H9 (cell line): ENCODE results near the gene ENPEP. TPM values are rescaled to one million over a fixed set of nuclear protein-coding genes. Genes with fewer than 3 reads are reported as not detected.

Experiments
- DNase-seq: peaks from one replicate; pipeline ENCODE4 v3.0.0-alpha.2; 2017
- H2AFZ ChIP-seq: one replicate; pipeline ENCODE4 v1.6.1; 2013; ENCODE audit warnings: mild to moderate bottlenecking, low read length, control low read depth, moderate library complexity
- H2AK5ac ChIP-seq: 2 replicates; pipeline ENCODE4 v1.6.1; 2013; ENCODE audit warnings: low read length, control low read depth, mixed read lengths; ENCODE audit not compliant: insufficient read length
- H2BK120ac ChIP-seq: one replicate; pipeline ENCODE4 v1.6.1; 2013; ENCODE audit warnings: low read depth, mild to moderate bottlenecking, low read length, control low read depth, inconsistent platforms; ENCODE audit not compliant: poor library complexity, severe bottlenecking
- H2BK12ac ChIP-seq: 2 replicates; pipeline ENCODE4 v1.6.1; 2013; ENCODE audit warnings: low read length, control low read depth, mixed read lengths, low read depth; ENCODE audit not compliant: insufficient read length
- H2BK15ac ChIP-seq: 2 replicates; pipeline ENCODE4 v1.6.1; 2013; ENCODE audit warnings: low read depth, low read length, control low read depth
- H2BK20ac ChIP-seq: one replicate; pipeline ENCODE4 v1.6.1; 2013; ENCODE audit warnings: low read depth, mild to moderate bottlenecking, low read length, control low read depth, inconsistent platforms; ENCODE audit not compliant: poor library complexity, severe bottlenecking
- H2BK5ac ChIP-seq: 2 replicates; pipeline ENCODE4 v1.6.1; 2013; ENCODE audit warnings: low read length, control low read depth, mixed read lengths; ENCODE audit not compliant: insufficient read length
- H3K14ac ChIP-seq: 2 replicates; pipeline ENCODE4 v1.6.1; 2013; ENCODE audit warnings: low read length, control low read depth; ENCODE audit not compliant: insufficient read depth
- H3K18ac ChIP-seq: 2 replicates; pipeline ENCODE4 v1.6.1; 2013; ENCODE audit warnings: low read depth, mild to moderate bottlenecking, mixed read lengths, low read length, control low read depth; ENCODE audit not compliant: insufficient read length
- H3K23ac ChIP-seq: 2 replicates; pipeline ENCODE4 v1.6.1; 2013; ENCODE audit warnings: low read length, control low read depth, mixed read lengths, low read depth; ENCODE audit not compliant: insufficient read length
- H3K23me2 ChIP-seq: 2 replicates; pipeline ENCODE4 v1.6.1; 2013; ENCODE audit warnings: low read depth, mild to moderate bottlenecking, mixed read lengths, low read length, control low read depth; ENCODE audit not compliant: insufficient read length, poor library complexity, severe bottlenecking
- H3K27ac ChIP-seq: 2 replicates; pipeline ENCODE4 v1.5.1; 2013; ENCODE audit warnings: low read length, control low read depth, mixed read lengths, low read depth; ENCODE audit not compliant: insufficient read length
- H3K27me3 ChIP-seq: 2 replicates; pipeline ENCODE4 v1.6.1; 2013; ENCODE audit warnings: low read length, control low read depth, inconsistent platforms; ENCODE audit not compliant: insufficient read depth
- H3K4ac ChIP-seq: 2 replicates; pipeline ENCODE4 v1.6.1; 2013; ENCODE audit warnings: low read depth, mild to moderate bottlenecking, control low read depth, inconsistent platforms, low read length, moderate library complexity
- H3K4me1 ChIP-seq: 2 replicates; pipeline ENCODE4 v1.6.1; 2013; ENCODE audit warnings: low read length, control low read depth, inconsistent platforms; ENCODE audit not compliant: insufficient read depth
- H3K4me2 ChIP-seq: 2 replicates; pipeline ENCODE4 v1.6.1; 2013; ENCODE audit warnings: low read length, control low read depth, mixed read lengths; ENCODE audit not compliant: insufficient read length, insufficient read depth
- H3K56ac ChIP-seq: 2 replicates; pipeline ENCODE4 v1.6.1; 2013; ENCODE audit warnings: low read depth, mild to moderate bottlenecking, mixed read lengths, low read length, control low read depth; ENCODE audit not compliant: insufficient read length
- H3K79me1 ChIP-seq: 2 replicates; pipeline ENCODE4 v1.6.1; 2013; ENCODE audit warnings: low read depth, mild to moderate bottlenecking, moderate library complexity, low read length, control low read depth, inconsistent platforms; ENCODE audit not compliant: insufficient read depth, poor library complexity, severe bottlenecking
- H3K79me2 ChIP-seq: 2 replicates; pipeline ENCODE4 v1.6.1; 2013; ENCODE audit warnings: low read length, control low read depth, inconsistent platforms; ENCODE audit not compliant: insufficient read depth
- H3K9ac ChIP-seq: 2 replicates; pipeline ENCODE4 v1.6.1; 2013; ENCODE audit warnings: low read length, control low read depth, mixed read lengths; ENCODE audit not compliant: insufficient read length; ENCODE audit errors: extremely low read depth
- H3K9me3 ChIP-seq: one replicate; pipeline ENCODE4 v1.6.1; 2013; ENCODE audit warnings: low read depth, low read length, inconsistent platforms; ENCODE audit not compliant: control insufficient read depth
- H3T11ph ChIP-seq: one replicate; pipeline ENCODE4 v1.6.1; 2013; ENCODE audit warnings: mild to moderate bottlenecking, low read length, control low read depth, inconsistent platforms
- H4K20me1 ChIP-seq: one replicate; pipeline ENCODE4 v1.6.1; 2013; ENCODE audit not compliant: control insufficient read depth, insufficient read length, insufficient read depth
- H4K5ac ChIP-seq: 2 replicates; pipeline ENCODE4 v1.6.1; 2013; ENCODE audit warnings: low read depth, mild to moderate bottlenecking, mixed read lengths, low read length, control low read depth; ENCODE audit not compliant: insufficient read length
- H4K8ac ChIP-seq: replicated peaks from 2 replicates; pipeline ENCODE4 v1.6.1; 2013; ENCODE audit warnings: low read length, control low read depth, mixed read lengths, low read depth; ENCODE audit not compliant: insufficient read length
- H4K91ac ChIP-seq: 2 replicates; pipeline ENCODE4 v1.6.1; 2013; ENCODE audit warnings: low read depth, mild to moderate bottlenecking, moderate library complexity, mixed read lengths, low read length, control low read depth; ENCODE audit not compliant: insufficient read length
- H3K27ac Mint-ChIP-seq, 3 experiments: 2 replicates in 2 of 3; 3 replicates in 1 of 3; pipeline ENCODE4 v1.8.0; 2020 to 2021; ENCODE audit warnings: mixed read lengths in 3 of 3, mild to moderate bottlenecking in 1 of 3, moderate library complexity in 1 of 3
- H3K27me3 Mint-ChIP-seq: 2 replicates; pipeline ENCODE4 v1.8.0; 2021; ENCODE audit warnings: low read depth, mild to moderate bottlenecking, moderate library complexity, mixed read lengths
- H3K36me3 Mint-ChIP-seq, 3 experiments: 2 replicates in 2 of 3; 3 replicates in 1 of 3; pipeline ENCODE4 v1.8.0; 2020 to 2021; ENCODE audit warnings: low read depth in 3 of 3, mixed read lengths in 3 of 3; ENCODE audit not compliant: insufficient read depth in 1 of 3
- H3K4me1 Mint-ChIP-seq, 2 experiments: 2 replicates each; pipeline ENCODE4 v1.8.0; 2020; ENCODE audit warnings: mixed read lengths in 2 of 2
- H3K4me3 Mint-ChIP-seq, 2 experiments: 2 replicates in 1 of 2; 3 replicates in 1 of 2; pipeline ENCODE4 v1.8.0; 2020 to 2021; ENCODE audit warnings: mild to moderate bottlenecking in 2 of 2, mixed read lengths in 2 of 2, moderate library complexity in 1 of 2
- H3K9me3 Mint-ChIP-seq, 2 experiments: 2 replicates in 1 of 2; 3 replicates in 1 of 2; pipeline ENCODE4 v1.8.0; 2020; ENCODE audit warnings: mild to moderate bottlenecking in 2 of 2, mixed read lengths in 2 of 2, moderate library complexity in 1 of 2
- WGBS: extraction: QIAGEN DNeasy Blood & Tissue Kit; methylation state at CpG from one replicate; pipeline ENCODE4 v1.1.7; 2013; ENCODE audit warnings: missing lambda C conversion rate, low lambda C conversion rate, mixed read lengths; ENCODE audit not compliant: insufficient read length; ENCODE audit errors: extremely low coverage; 5-methylcytosine and 5-hydroxymethylcytosine counted together
- total RNA-seq: library from RNA; stranded (reverse); gene quantifications from 2 replicates; pipeline ENCODE4 v1.2.1, GENCODE V29; 2021
- TF ChIP-seq, protein P1 (sequence below): fragments of 200-600 bp; sonication (generic); conservative IDR thresholded peaks from 3 replicates; pipeline ENCODE4 v1.8.0; 2021; ENCODE audit warnings: antibody characterized with exemption, mild to moderate bottlenecking

ENPEP gene
- total RNA-seq, 1 experiment from 2014 or later: 0.44 TPM

DNA sequence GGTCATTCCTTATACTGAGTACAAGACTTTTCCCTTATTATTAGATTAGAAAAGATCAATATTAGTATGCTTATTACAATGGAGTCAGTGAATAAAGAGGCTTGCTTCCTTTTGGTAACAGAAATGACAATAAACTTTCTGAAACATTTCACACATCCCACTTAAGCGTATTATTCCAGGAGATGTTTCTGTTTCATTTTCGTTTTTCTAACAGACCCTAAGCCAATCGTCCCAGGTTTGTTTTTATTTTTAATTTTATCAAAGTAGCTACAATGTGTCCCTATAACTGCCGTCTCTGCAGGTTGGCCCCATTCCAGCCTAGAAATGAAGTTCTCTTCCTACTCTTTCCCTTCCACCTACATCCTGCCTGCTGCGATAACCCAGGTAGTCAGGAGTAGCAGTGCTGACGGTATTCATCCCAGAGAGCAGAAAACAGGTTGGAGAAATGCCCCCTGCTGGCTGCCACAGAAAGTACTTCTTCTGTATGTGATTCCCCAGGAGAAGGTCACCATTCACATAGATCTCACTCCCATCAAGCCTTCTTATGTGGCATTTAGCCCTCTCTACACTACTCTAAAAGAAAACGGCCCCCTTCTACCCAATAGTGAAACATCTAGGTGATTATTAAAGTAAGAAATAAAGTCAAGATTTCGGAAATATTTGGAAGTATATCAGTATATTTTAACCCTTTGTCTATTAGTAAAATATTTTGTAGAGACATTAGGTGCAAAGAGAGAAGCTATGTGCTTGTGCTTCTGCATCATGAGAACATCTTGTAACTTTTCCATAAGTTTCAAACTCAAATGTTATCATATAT lies 40.4 kb downstream of the ENPEP start:
- H3K18ac ChIP-seq: no peak overlapping the region
- no peak overlapping the region for H2BK5ac ChIP-seq
- no peak overlapping the region for H3K23ac ChIP-seq
- no peaks in the 10 kb centered on the region for H3K79me2 ChIP-seq
- H2BK15ac ChIP-seq: no peak overlapping the region
- Mint-ChIP-seq H3K36me3 (no peaks in the 10 kb centered on the region), H3K27ac (no peak overlapping the region), H3K27me3 (no peaks in the 10 kb centered on the region), H3K9me3 (no peaks in the 10 kb centered on the region), H3K4me3 (no peak overlapping the region; a peak in 1 of 5 replicates), H3K4me1 (peaks cover 4 to 5% of the 10 kb centered on the region in 2 experiments)
- no peak overlapping the region for H2BK12ac ChIP-seq
- H2AFZ ChIP-seq: no peak overlapping the region
- H3K23me2 ChIP-seq: no peaks in the 10 kb centered on the region
- no peaks in the 10 kb centered on the region for H4K20me1 ChIP-seq
- no peaks in the 10 kb centered on the region for H3K79me1 ChIP-seq
- TF ChIP-seq, protein P1, sequence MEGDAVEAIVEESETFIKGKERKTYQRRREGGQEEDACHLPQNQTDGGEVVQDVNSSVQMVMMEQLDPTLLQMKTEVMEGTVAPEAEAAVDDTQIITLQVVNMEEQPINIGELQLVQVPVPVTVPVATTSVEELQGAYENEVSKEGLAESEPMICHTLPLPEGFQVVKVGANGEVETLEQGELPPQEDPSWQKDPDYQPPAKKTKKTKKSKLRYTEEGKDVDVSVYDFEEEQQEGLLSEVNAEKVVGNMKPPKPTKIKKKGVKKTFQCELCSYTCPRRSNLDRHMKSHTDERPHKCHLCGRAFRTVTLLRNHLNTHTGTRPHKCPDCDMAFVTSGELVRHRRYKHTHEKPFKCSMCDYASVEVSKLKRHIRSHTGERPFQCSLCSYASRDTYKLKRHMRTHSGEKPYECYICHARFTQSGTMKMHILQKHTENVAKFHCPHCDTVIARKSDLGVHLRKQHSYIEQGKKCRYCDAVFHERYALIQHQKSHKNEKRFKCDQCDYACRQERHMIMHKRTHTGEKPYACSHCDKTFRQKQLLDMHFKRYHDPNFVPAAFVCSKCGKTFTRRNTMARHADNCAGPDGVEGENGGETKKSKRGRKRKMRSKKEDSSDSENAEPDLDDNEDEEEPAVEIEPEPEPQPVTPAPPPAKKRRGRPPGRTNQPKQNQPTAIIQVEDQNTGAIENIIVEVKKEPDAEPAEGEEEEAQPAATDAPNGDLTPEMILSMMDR: peak; percentile 82
- DNase-seq: peak; percentile 87
- no peak overlapping the region for H4K91ac ChIP-seq
- H2BK120ac ChIP-seq: no peak overlapping the region
- H3T11ph ChIP-seq: no peak overlapping the region
- H3K4me1 ChIP-seq: no peaks in the 10 kb centered on the region
- no peaks in the 10 kb centered on the region for H3K9me3 ChIP-seq
- WGBS: no CpG with 5 or more reads among the region's 8 CpGs
- H4K5ac ChIP-seq: no peak overlapping the region
- no peak overlapping the region for H2AK5ac ChIP-seq
- H3K14ac ChIP-seq: no peak overlapping the region
- H3K4ac ChIP-seq: no peak overlapping the region
- no peak overlapping the region for H3K27ac ChIP-seq
- no peaks in the 10 kb centered on the region for H3K27me3 ChIP-seq
- H2BK20ac ChIP-seq: no peak overlapping the region
- no peak overlapping the region for H3K9ac ChIP-seq
- no peak overlapping the region for H3K4me2 ChIP-seq
- no peak overlapping the region for H4K8ac ChIP-seq
- H3K56ac ChIP-seq: no peak overlapping the region
